ENCODE results near the gene VTCN1.

VTCN1 gene

GRCh38 chr1:117229217-117229616, 18.5 kb upstream of the VTCN1 start:
- DNase-seq (ENCODE audit: low spot score), result no peak
- TF ChIP-seq CTCF (IDR thresholded peaks at IDR 0.05; ENCODE audit: extremely low read depth, missing control alignments), result no peak

GRCh38 chr1:117225931-117226330, 15.2 kb upstream of the VTCN1 start:
- no peak for TF ChIP-seq CTCF (IDR thresholded peaks at IDR 0.05; ENCODE audit: extremely low read depth, missing control alignments)
- DNase-seq (ENCODE audit: low spot score), result no peak

- no peak for DNase-seq (ENCODE audit: low spot score)
- no peak for TF ChIP-seq CTCF (IDR thresholded peaks at IDR 0.05; ENCODE audit: extremely low read depth, missing control alignments)
These were observed 6.0 kb upstream of the VTCN1 start for GRCh38 chr1:117216718-117217117.

GRCh38 chr1:117215733-117216462, 5.2 kb upstream of the VTCN1 start:
- no peak for DNase-seq (ENCODE audit: low spot score)
- TF ChIP-seq CTCF (IDR thresholded peaks at IDR 0.05; ENCODE audit: extremely low read depth, missing control alignments), result no peak

GRCh38 chr1:117215019-117215418, 4.3 kb upstream of the VTCN1 start:
- TF ChIP-seq CTCF (IDR thresholded peaks at IDR 0.05; ENCODE audit: extremely low read depth, missing control alignments), result no peak
- no peak for DNase-seq (ENCODE audit: low spot score)

GRCh38 chr1:117213046-117213445, 2.3 kb upstream of the VTCN1 start:
- DNase-seq (ENCODE audit: low spot score), result no peak
- no peak for TF ChIP-seq CTCF (IDR thresholded peaks at IDR 0.05; ENCODE audit: extremely low read depth, missing control alignments)

- TF ChIP-seq CTCF (IDR thresholded peaks at IDR 0.05; ENCODE audit: extremely low read depth, missing control alignments), result no peak
These were observed 341 bp downstream of the VTCN1 start for GRCh38 chr1:117210386-117210785.

More at GRCh38 chr1:117210386-117210785, 341 bp downstream of the VTCN1 start:
- no peak for DNase-seq (ENCODE audit: low spot score)
